Neural cell (in vitro differentiated cells): ENCODE data around the gene EXOC1L. TPM values are rescaled to one million over a fixed set of nuclear protein-coding genes. Genes with fewer than 3 reads are reported as not detected.

ENCODE experiments used
- H2AFZ ChIP-seq: fragments of 200-600, 300-800 bp; sonication (generic), shearing (Covaris generic); 2 replicates; pipeline ENCODE4 v1.6.0; 2014; ENCODE audit warnings: low read depth, mild to moderate bottlenecking, antibody characterized with exemption, low read length, moderate library complexity
- H3F3A ChIP-seq: fragments of 200-600 bp; shearing (Covaris generic); 2 replicates; pipeline ENCODE4 v1.6.1; 2016; ENCODE audit warnings: mild to moderate bottlenecking, moderate library complexity, mixed read lengths, antibody characterized with exemption, low read length; ENCODE audit not compliant: insufficient read depth, poor library complexity, severe bottlenecking
- H3K27ac ChIP-seq: fragments of 200-600, 300-800 bp; sonication (generic), shearing (Covaris generic); 2 replicates; pipeline ENCODE4 v1.5.1; 2014; ENCODE audit warnings: mild to moderate bottlenecking, low read length, moderate library complexity
- H3K27me3 ChIP-seq: fragments of 300-800, 200-600 bp; sonication (generic), shearing (Covaris generic); 2 replicates; pipeline ENCODE4 v1.6.0; 2014; ENCODE audit warnings: mild to moderate bottlenecking, low read depth, low read length, moderate library complexity; ENCODE audit not compliant: insufficient read depth
- H3K36me3 ChIP-seq: fragments of 300-800, 200-600 bp; sonication (generic), shearing (Covaris generic); 2 replicates; pipeline ENCODE4 v1.5.1; 2014; ENCODE audit warnings: mild to moderate bottlenecking, antibody characterized with exemption, low read length, moderate library complexity; ENCODE audit not compliant: insufficient read depth
- H3K4me2 ChIP-seq: fragments of 300-800, 200-600 bp; sonication (generic), shearing (Covaris generic); 2 replicates; pipeline ENCODE4 v1.6.0; 2014; ENCODE audit warnings: mild to moderate bottlenecking, low read length
- H3K4me3 ChIP-seq: fragments of 300-800, 200-600 bp; sonication (generic), shearing (Covaris generic); 2 replicates; pipeline ENCODE4 v1.5.1; 2014; ENCODE audit warnings: mild to moderate bottlenecking, low read length, moderate library complexity
- H3K79me2 ChIP-seq: fragments of 200-600 bp; shearing (Covaris generic); replicated peaks from 2 replicates; pipeline ENCODE4 v1.6.0; 2014; ENCODE audit warnings: mild to moderate bottlenecking, low read length, moderate library complexity; ENCODE audit not compliant: insufficient read depth
- H3K9ac ChIP-seq: fragments of 300-800, 200-600 bp; sonication (generic), shearing (Covaris generic); 2 replicates; pipeline ENCODE4 v1.6.1; 2016; ENCODE audit warnings: mild to moderate bottlenecking, low read length, mixed read lengths
- H3K9me2 ChIP-seq: fragments of 200-600 bp; shearing (Covaris generic); 2 replicates; pipeline ENCODE4 v1.6.1; 2016; ENCODE audit warnings: mild to moderate bottlenecking, low read length, mixed read lengths; ENCODE audit not compliant: insufficient read depth
- H3K9me3 ChIP-seq: fragments of 200-600, 300-800 bp; sonication (generic), shearing (Covaris generic); 2 replicates; pipeline ENCODE4 v1.6.1; 2016; ENCODE audit warnings: mild to moderate bottlenecking, mixed run types, low read length, moderate library complexity, mixed read lengths
- H4K20me1 ChIP-seq: fragments of 200-600 bp; shearing (Covaris generic); 2 replicates; pipeline ENCODE4 v1.6.1; 2016; ENCODE audit warnings: mild to moderate bottlenecking, mixed run types; ENCODE audit not compliant: insufficient read depth
- CTCF ChIP-seq: fragments of 450-650 bp; IDR thresholded peaks from 2 replicates; pipeline ENCODE4 v1.5.1; 2014; ENCODE audit warnings: antibody characterized with exemption, mild to moderate bottlenecking, moderate library complexity; ENCODE audit not compliant: poor library complexity, severe bottlenecking
- EP300 ChIP-seq: fragments of 450-650 bp; conservative IDR thresholded peaks from 2 replicates; pipeline ENCODE4 v1.6.1; 2014; ENCODE audit warnings: antibody characterized with exemption, mild to moderate bottlenecking, moderate library complexity; ENCODE audit not compliant: poor library complexity, severe bottlenecking
- EZH2 ChIP-seq: fragments of 200-600, 300-800 bp; shearing (Covaris generic), sonication (generic); IDR thresholded peaks from 2 replicates; pipeline ENCODE4 v1.6.1; 2014; ENCODE audit warnings: antibody characterized with exemption, low read length, borderline replicate concordance, mild to moderate bottlenecking; ENCODE audit not compliant: insufficient read depth, poor library complexity, severe bottlenecking
- MXI1 ChIP-seq: fragments of 450-650 bp; conservative IDR thresholded peaks from 2 replicates; pipeline ENCODE4 v1.6.1; 2014; ENCODE audit warnings: antibody characterized with exemption, mild to moderate bottlenecking; ENCODE audit not compliant: poor library complexity, severe bottlenecking
- POLR2AphosphoS5 ChIP-seq: IDR thresholded peaks from 2 replicates; pipeline ENCODE4 v1.6.1; 2012
- RAD21 ChIP-seq: fragments of 450-650 bp; conservative IDR thresholded peaks from 2 replicates; pipeline ENCODE4 v1.6.1; 2014; ENCODE audit warnings: antibody characterized with exemption, mild to moderate bottlenecking, moderate library complexity
- REST ChIP-seq: IDR thresholded peaks from 2 replicates; pipeline ENCODE4 v1.6.1; 2012; ENCODE audit warnings: borderline replicate concordance
- SMC3 ChIP-seq: fragments of 450-650 bp; conservative IDR thresholded peaks from 2 replicates; pipeline ENCODE4 v1.6.1; 2014; ENCODE audit warnings: antibody characterized with exemption, mild to moderate bottlenecking, moderate library complexity; ENCODE audit not compliant: poor library complexity
- TAF1 ChIP-seq: IDR thresholded peaks from 2 replicates; pipeline ENCODE4 v1.6.1; 2012; ENCODE audit warnings: low read depth
- polyA plus RNA-seq: library from polyadenylated mRNA; depleted of rRNA; stranded (reverse); fragments of >200 nt; gene quantifications from 2 replicates; pipeline ENCODE4 v1.2.3, GENCODE V29; 2014

EXOC1L gene
- polyA plus RNA-seq, 1 donor from 2014 or later, result not detected

GRCh38 chr4:55837903-55838302, 18.3 kb downstream of the EXOC1L start:
- Histone ChIP-seq H3K4me2 (no peak overlapping the region), H3K79me2 (no peaks in the 10 kb centered on the region), H3K27ac (no peak overlapping the region), H3K9me3 (peaks cover 3% of the 10 kb centered on the region), H3K9me2 (no peaks in the 10 kb centered on the region), H3K36me3 (no peaks in the 10 kb centered on the region), H3K9ac (no peak overlapping the region), H2AFZ (no peak overlapping the region), H3F3A (no peaks in the 10 kb centered on the region), H3K4me3 (no peak overlapping the region), H3K27me3 (no peaks in the 10 kb centered on the region), H4K20me1 (no peaks in the 10 kb centered on the region)
- TF ChIP-seq SMC3 (no peak), MXI1 (no peak), EZH2 (no peak), TAF1 (no peak), REST (no peak), CTCF (no peak), POLR2AphosphoS5 (no peak)

- no peaks in the 10 kb centered on the region for H3K9me2 ChIP-seq
- H3K9me3 ChIP-seq, result peaks cover 3% of the 10 kb centered on the region
- no peak for TF ChIP-seq SMC3
- no peak for TF ChIP-seq REST
- no peak for TF ChIP-seq RAD21
- TF ChIP-seq POLR2AphosphoS5, result no peak
- no peak for TF ChIP-seq EP300
Measured at GRCh38 chr4:55838356-55838755, 18.8 kb downstream of the EXOC1L start.

More at GRCh38 chr4:55838356-55838755, 18.8 kb downstream of the EXOC1L start:
- Histone ChIP-seq H3K27ac (no peak overlapping the region), H3K4me2 (no peak overlapping the region), H3K27me3 (no peaks in the 10 kb centered on the region), H4K20me1 (no peaks in the 10 kb centered on the region), H3F3A (no peaks in the 10 kb centered on the region), H2AFZ (no peak overlapping the region), H3K36me3 (no peaks in the 10 kb centered on the region), H3K79me2 (no peaks in the 10 kb centered on the region), H3K4me3 (no peak overlapping the region), H3K9ac (no peak overlapping the region)
